HepG2 (cell line): Measurements from ENCODE around the gene ETFB. TPM values are rescaled to one million over a fixed set of nuclear protein-coding genes. Genes with fewer than 3 reads are reported as not detected.

Experiments used
- AKAP8 ChIP-seq: sonication (generic); formaldehyde crosslinking; IDR thresholded peaks from 2 replicates; pipeline ENCODE4 v1.5.1; 2020; ENCODE audit warnings: mild to moderate bottlenecking, missing genetic modification reagents
- AKNA ChIP-seq: sonication (generic); formaldehyde crosslinking; IDR thresholded peaks from 2 replicates; pipeline ENCODE4 v1.4.0; 2020; ENCODE audit warnings: missing genetic modification reagents, borderline replicate concordance
- ATAD3A ChIP-seq: sonication (generic); formaldehyde crosslinking; IDR thresholded peaks from 2 replicates; pipeline ENCODE4 v1.4.0; 2020; ENCODE audit warnings: missing genetic modification reagents
- CC2D1A ChIP-seq: sonication (generic); formaldehyde crosslinking; IDR thresholded peaks from 2 replicates; pipeline ENCODE4 v1.8.1; 2023; ENCODE audit warnings: mild to moderate bottlenecking, missing genetic modification reagents
- GPBP1L1 ChIP-seq: sonication (generic); formaldehyde crosslinking; IDR thresholded peaks from 2 replicates; pipeline ENCODE4 v1.5.0; 2020; ENCODE audit warnings: mild to moderate bottlenecking, missing genetic modification reagents
- HDAC6 ChIP-seq: fragments of 200-600 bp; sonication (generic); IDR thresholded peaks from 2 replicates; pipeline ENCODE4 v1.7.0; 2017; ENCODE audit warnings: mild to moderate bottlenecking, antibody characterized with exemption, low read length, low read depth
- PTBP1 ChIP-seq: fragments of 200-400 bp; formaldehyde crosslinking; IDR thresholded peaks from 2 replicates; pipeline ENCODE4 v1.6.1; 2018; ENCODE audit warnings: low read length, low read depth; ENCODE audit not compliant: poor library complexity, severe bottlenecking
- REST ChIP-seq, 2 experiments: IDR thresholded peaks; 2 replicates each; pipeline ENCODE4 v1.6.1; 2011 to 2012; ENCODE audit warnings: low read length in 2 of 2, borderline replicate concordance in 1 of 2, low read depth in 1 of 2, mild to moderate bottlenecking in 1 of 2, moderate library complexity in 1 of 2
- REXO4 ChIP-seq: sonication (generic); formaldehyde crosslinking; IDR thresholded peaks from 2 replicates; pipeline ENCODE4 v1.8.0; 2022; ENCODE audit warnings: missing genetic modification reagents, mild to moderate bottlenecking, borderline replicate concordance
- TCF12 ChIP-seq, 2 experiments: fragments of 450-650 bp in 1 of 2; sonication (generic) in 1 of 2; formaldehyde crosslinking in 1 of 2; IDR thresholded peaks; 2 replicates each; pipeline versions ENCODE4 v1.6.1 to v1.8.0; 2017 to 2022; ENCODE audit warnings: antibody characterized with exemption in 1 of 2, mild to moderate bottlenecking in 1 of 2, missing genetic modification reagents in 1 of 2, moderate library complexity in 1 of 2
- TFDP1 ChIP-seq: IDR thresholded peaks from 2 replicates; pipeline ENCODE4 v1.6.1; 2016; ENCODE audit warnings: missing compliant biosample characterization, missing genetic modification reagents, borderline replicate concordance
- TOE1 ChIP-seq: sonication (generic); formaldehyde crosslinking; IDR thresholded peaks from 2 replicates; pipeline ENCODE4 v1.4.0; 2020; ENCODE audit warnings: mild to moderate bottlenecking, missing genetic modification reagents
- ZNF136 ChIP-seq: sonication (generic); formaldehyde crosslinking; IDR thresholded peaks from 2 replicates; pipeline ENCODE4 v1.8.1; 2022; ENCODE audit warnings: low read depth, mild to moderate bottlenecking, moderate library complexity, missing genetic modification reagents
- ZNF598 ChIP-seq: sonication (generic); formaldehyde crosslinking; IDR thresholded peaks from 2 replicates; pipeline ENCODE4 v1.5.1; 2020; ENCODE audit warnings: mild to moderate bottlenecking, missing genetic modification reagents, borderline replicate concordance
- ZNF619 ChIP-seq: sonication (generic); formaldehyde crosslinking; IDR thresholded peaks from 2 replicates; pipeline ENCODE4 v1.4.0; 2020; ENCODE audit warnings: mild to moderate bottlenecking, missing genetic modification reagents
- ZNF644 ChIP-seq: IDR thresholded peaks from 2 replicates; pipeline ENCODE4 v1.6.1; 2016; ENCODE audit warnings: low read depth
- ZNF883 ChIP-seq: sonication (generic); formaldehyde crosslinking; IDR thresholded peaks from 2 replicates; pipeline ENCODE4 v1.5.1; 2020; ENCODE audit warnings: mild to moderate bottlenecking, missing genetic modification reagents; ENCODE audit errors: not compliant biosample characterization
- polyA plus RNA-seq, 8 experiments: library from polyadenylated mRNA; depleted of rRNA in 3 of 8; stranded (reverse) in 7 of 8; unstranded in 1 of 8; fragments of >200 nt; fragmentation: Illumina TruSeq in 4 of 8; extraction: Trizol in 4 of 8; gene quantifications; 2 replicates each; pipeline versions ENCODE4 v1.2.1 to v1.2.3, GENCODE V29; 2011 to 2016; ENCODE audit warnings: low read depth in 4 of 8, missing spikeins in 1 of 8, mixed read lengths in 1 of 8; ENCODE audit not compliant: insufficient read depth in 1 of 8
- total RNA-seq, 5 experiments: library from RNA; depleted of rRNA; stranded (reverse); fragments of >200 nt; fragmentation: Illumina TruSeq; extraction: Trizol; gene quantifications; 2 replicates each; pipeline ENCODE4 v1.2.3, GENCODE V29; 2016; ENCODE audit warnings: low read depth in 1 of 5

ETFB gene
- total and polyA plus RNA-seq, 2 of the 13 experiments (the other 11 are each of a cell fraction or from before 2014, with no cell fraction given) = 678 to 1,314 TPM

DNA sequence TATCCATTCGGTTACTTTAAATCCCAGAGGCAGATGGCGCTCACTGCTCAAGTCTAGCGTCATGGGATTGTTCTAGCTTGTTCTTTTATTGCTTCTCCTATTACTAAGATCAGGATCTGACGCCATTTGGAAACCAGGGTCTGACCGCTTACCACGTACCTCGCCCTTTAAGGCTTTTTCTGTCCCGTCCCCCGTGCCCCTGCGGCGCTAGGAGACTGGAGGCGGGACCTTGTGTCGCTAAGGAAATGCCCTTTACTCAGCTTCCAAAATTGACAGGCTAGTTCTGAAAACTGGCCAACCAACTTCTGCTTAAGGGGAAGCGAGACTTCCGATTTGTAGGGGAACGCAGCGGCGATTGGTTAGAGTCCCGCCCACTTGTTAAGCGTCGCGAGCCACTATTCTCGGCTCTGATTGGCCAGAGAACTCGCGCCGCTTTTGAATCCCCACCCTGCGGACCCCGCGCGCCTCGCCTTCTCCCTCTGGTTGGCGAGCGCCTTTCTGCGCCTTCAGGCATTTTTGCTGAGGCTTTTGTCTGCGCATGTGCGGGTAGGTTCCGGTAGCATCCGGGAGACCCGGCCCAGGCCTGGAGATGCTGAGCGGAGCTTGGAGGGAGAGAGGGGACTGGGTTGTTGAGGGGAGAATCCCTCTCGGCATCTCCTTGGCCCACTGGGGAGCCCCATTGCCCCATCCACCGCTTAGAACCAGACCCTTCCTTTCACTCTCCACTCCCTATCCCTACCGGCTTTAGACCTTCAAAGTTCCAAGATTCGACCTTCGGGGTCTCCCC, 28.1 kb upstream of the ETFB start (continued):
- TF ChIP-seq PTBP1 (no peak), TOE1 (CRISPR knock-in tag) (no peak), AKNA (no peak; the same call in 1 of the 2 replicates), ZNF883 (CRISPR knock-in tag) (peak; percentile 20), TCF12 (IDR thresholded peaks at IDR 0.05) (no peak), TCF12 (CRISPR knock-in tag; IDR thresholded peaks at IDR 0.05) (peak; percentile 33; the same call in 1 of the 2 replicates), ZNF644 (CRISPR knock-in tag) (no peak), ZNF619 (CRISPR knock-in tag) (no peak), AKAP8 (CRISPR knock-in tag) (no peak), HDAC6 (no peak), ATAD3A (no peak), ZNF598 (CRISPR knock-in tag) (0 out of 2 replicates have a peak, but pooled peaks have one; percentile 38), TFDP1 (CRISPR knock-in tag) (peak; percentile 99), REXO4 (CRISPR knock-in tag) (0 out of 2 replicates have a peak, but pooled peaks have one; percentile 75), REST (IDR thresholded peaks at IDR 0.05; ENCODE audit: borderline replicate concordance in 1 of 2, low read depth in 1 of 2, low read length in 2 of 2) (0 out of 4 replicates have a peak, but pooled peaks of 1 of the 2 experiments have one; percentile 10), ZNF136 (CRISPR knock-in tag) (no peak), CC2D1A (no peak), GPBP1L1 (CRISPR knock-in tag) (no peak)
